PFSK-1 (cell line): Measurements from ENCODE around the gene MYO7B.

Source experiments
- FOXP2 ChIP-seq: optimal IDR thresholded peaks from 2 replicates; pipeline ENCODE3; 2011; ENCODE audit warnings: borderline replicate concordance, control low read depth, inconsistent platforms; ENCODE audit not compliant: insufficient read depth; ENCODE audit errors: extremely low read length, extremely low read depth
- POLR2AphosphoS5 ChIP-seq: IDR thresholded peaks from 2 replicates; pipeline ENCODE4 v1.6.1; 2012; ENCODE audit warnings: low read depth, mild to moderate bottlenecking, control low read depth, low read length, moderate library complexity
- REST ChIP-seq, 2 experiments: IDR thresholded peaks; 2 replicates each; pipeline versions ENCODE4 v1.6.1 to v1.8.0; 2011 to 2012; ENCODE audit warnings: low read depth in 2 of 2, low read length in 2 of 2, control low read depth in 1 of 2, inconsistent platforms in 1 of 2, mild to moderate bottlenecking in 1 of 2, moderate library complexity in 1 of 2; ENCODE audit not compliant: insufficient read depth in 1 of 2
- SIN3A ChIP-seq: IDR thresholded peaks from 2 replicates; pipeline ENCODE4 v1.6.1; 2012; ENCODE audit warnings: mild to moderate bottlenecking, low read length, moderate library complexity, borderline replicate concordance; ENCODE audit not compliant: insufficient read depth
- TAF1 ChIP-seq: IDR thresholded peaks from 2 replicates; pipeline ENCODE4 v1.6.1; 2012; ENCODE audit warnings: low read length, control low read depth, borderline replicate concordance; ENCODE audit not compliant: insufficient read depth

Gene MYO7B

GRCh38 chr2:127637236-127637630, 101.8 kb downstream of the MYO7B start:
- TF ChIP-seq SIN3A (no peak), FOXP2 (no peak), POLR2AphosphoS5 (no peak)

- TF ChIP-seq TAF1, result no peak
- no peak for TF ChIP-seq FOXP2
- no peak for TF ChIP-seq SIN3A
- no peak for TF ChIP-seq REST (IDR thresholded peaks at IDR 0.05; ENCODE audit: insufficient read depth in 1 of 2, low read depth in 2 of 2, low read length in 2 of 2)
- TF ChIP-seq POLR2AphosphoS5, result no peak
Observed at GRCh38 chr2:127637725-127638252, 102.3 kb downstream of the MYO7B start.

- TF ChIP-seq POLR2AphosphoS5 (no peak), REST (IDR thresholded peaks at IDR 0.05; ENCODE audit: insufficient read depth in 1 of 2, low read depth in 2 of 2, low read length in 2 of 2) (no peak), TAF1 (no peak), FOXP2 (no peak), SIN3A (no peak)
Observed at GRCh38 chr2:127638361-127639110, 103.1 kb downstream of the MYO7B start.

GRCh38 chr2:127639111-127639474, 103.6 kb downstream of the MYO7B start:
- TF ChIP-seq POLR2AphosphoS5, result no peak
- no peak for TF ChIP-seq SIN3A
- TF ChIP-seq REST (IDR thresholded peaks at IDR 0.05; ENCODE audit: insufficient read depth in 1 of 2, low read depth in 2 of 2, low read length in 2 of 2), result no peak
- TF ChIP-seq TAF1, result no peak

- TF ChIP-seq FOXP2, result no peak
- TF ChIP-seq REST (IDR thresholded peaks at IDR 0.05; ENCODE audit: insufficient read depth in 1 of 2, low read depth in 2 of 2, low read length in 2 of 2), result no peak
- TF ChIP-seq SIN3A, result no peak
- no peak for TF ChIP-seq TAF1
- no peak for TF ChIP-seq POLR2AphosphoS5
Observed at GRCh38 chr2:127640082-127641072, 104.9 kb downstream of the MYO7B start.
